B cell (primary cell): ENCODE results near the gene ERAS. TPM values are rescaled to one million over a fixed set of nuclear protein-coding genes. Genes with fewer than 3 reads are reported as not detected.

Experiments
- ATAC-seq: fragments of 200-7000 bp; cut with Tn5 transposase; one replicate; pipeline ENCODE4 v1.10.0; 2021; ENCODE audit warnings: low read depth, mild to moderate bottlenecking, moderate number of reproducible peaks, moderate library complexity
- CTCF ChIA-PET: fragments of 350-600 bp; sonication (Branson Sonifier 250); formaldehyde crosslinking; loops from one replicate; lab custom pipeline; 2021; ENCODE audit warnings: antibody characterized with exemption, inconsistent platforms; lab: Charles Lee
- POLR2A ChIA-PET: fragments of 350-600 bp; sonication (Branson Sonifier 250); formaldehyde crosslinking; loops from one replicate; lab custom pipeline; 2021; ENCODE audit warnings: antibody characterized with exemption; lab: Charles Lee
- DNase-seq: peaks from one replicate; pipeline ENCODE4 v3.0.0; 2013
- H2AFZ ChIP-seq: 2 replicates; pipeline ENCODE4 v1.6.1; 2012; ENCODE audit warnings: mild to moderate bottlenecking, low read depth, low read length; ENCODE audit not compliant: insufficient read depth, poor library complexity, severe bottlenecking
- H3K27ac ChIP-seq, 2 donors: 1 replicate in 1 of 2; 2 replicates in 1 of 2; pipeline ENCODE4 v1.5.1; 2012 to 2013; ENCODE audit warnings: low read length in 2 of 2, mild to moderate bottlenecking in 2 of 2, moderate library complexity in 1 of 2
- H3K27me3 ChIP-seq, 4 experiments: fragments of 200-600 bp in 1 of 4; sonication (generic) in 1 of 4; replicated peaks in 1 of 4; 1 replicate in 2 of 4; 2 replicates in 2 of 4; pipeline versions ENCODE4 v1.6.1 to v1.7.0; 2013 to 2016; ENCODE audit warnings: low read length in 3 of 4, mild to moderate bottlenecking in 2 of 4, mixed read lengths in 1 of 4, moderate library complexity in 1 of 4; ENCODE audit not compliant: insufficient read depth in 4 of 4, control insufficient read depth in 3 of 4; ENCODE audit errors: control extremely low read depth in 1 of 4
- H3K36me3 ChIP-seq, 2 experiments: replicated peaks in 1 of 2; 1 replicate in 1 of 2; 2 replicates in 1 of 2; pipeline versions ENCODE4 v1.6.1 to v1.7.1; 2013; ENCODE audit warnings: low read length in 1 of 2; ENCODE audit not compliant: insufficient read depth in 2 of 2, control insufficient read depth in 1 of 2; ENCODE audit errors: control extremely low read depth in 1 of 2, extremely low read depth in 1 of 2
- H3K4me1 ChIP-seq, 2 donors: fragments of 200-600 bp in 1 of 2; sonication (generic) in 1 of 2; 1 replicate in 1 of 2; 2 replicates in 1 of 2; pipeline versions ENCODE4 v1.5.1 to v1.6.1; 2013 to 2017; ENCODE audit warnings: low read length in 2 of 2; ENCODE audit not compliant: control insufficient read depth in 2 of 2, insufficient read depth in 2 of 2
- H3K4me2 ChIP-seq: replicated peaks from 2 replicates; pipeline ENCODE3; 2012; ENCODE audit warnings: mild to moderate bottlenecking, low read depth, low read length; ENCODE audit not compliant: poor library complexity, severe bottlenecking
- H3K4me3 ChIP-seq, 5 experiments: fragments of 200-600 bp in 1 of 5; sonication (generic) in 1 of 5; 1 replicate in 3 of 5; 2 replicates in 2 of 5; pipeline versions ENCODE4 v1.5.1 to v1.7.0; 2011 to 2016; ENCODE audit warnings: low read length in 4 of 5, mild to moderate bottlenecking in 4 of 5, low read depth in 2 of 5, control low read depth in 1 of 5, moderate library complexity in 1 of 5; ENCODE audit not compliant: insufficient read depth in 1 of 5; ENCODE audit errors: control extremely low read depth in 1 of 5, extremely low read depth in 1 of 5
- H3K79me2 ChIP-seq: fragments of 200-600 bp; sonication (generic); one replicate; pipeline ENCODE4 v1.6.0; 2016; ENCODE audit warnings: low read length; ENCODE audit not compliant: control insufficient read depth, insufficient read depth
- H3K9ac ChIP-seq: fragments of 200-600 bp; sonication (generic); 2 replicates; pipeline ENCODE4 v1.6.1; 2017; ENCODE audit warnings: mild to moderate bottlenecking, low read length, moderate library complexity
- H3K9me3 ChIP-seq, 3 donors: one replicate each; pipeline versions ENCODE4 v1.6.1 to v1.7.1; 2013; ENCODE audit warnings: low read length in 2 of 3; ENCODE audit not compliant: control insufficient read depth in 2 of 3, insufficient read depth in 1 of 3; ENCODE audit errors: control extremely low read depth in 1 of 3
- H4K20me1 ChIP-seq: 2 replicates; pipeline ENCODE4 v1.6.0; 2012; ENCODE audit warnings: mild to moderate bottlenecking, low read length; ENCODE audit not compliant: insufficient read depth, control insufficient read depth, poor library complexity, severe bottlenecking
- H3K27ac Mint-ChIP-seq: one replicate; pipeline ENCODE4 v1.8.0; 2021; ENCODE audit warnings: mixed read lengths
- H3K27me3 Mint-ChIP-seq: one replicate; pipeline ENCODE4 v1.8.0; 2021; ENCODE audit warnings: mixed read lengths
- H3K4me1 Mint-ChIP-seq: one replicate; pipeline ENCODE4 v1.8.0; 2021; ENCODE audit warnings: mixed read lengths
- H3K4me3 Mint-ChIP-seq: one replicate; pipeline ENCODE4 v1.8.0; 2021; ENCODE audit warnings: mixed read lengths
- H3K9me3 Mint-ChIP-seq: one replicate; pipeline ENCODE4 v1.8.0; 2022; ENCODE audit warnings: mixed read lengths; ENCODE audit not compliant: insufficient read depth
- CTCF ChIP-seq: fragments of 200-600 bp; IDR thresholded peaks from one replicate; pipeline ENCODE4 v1.8.0; 2022; ENCODE audit warnings: antibody characterized with exemption, mild to moderate bottlenecking
- EZH2 ChIP-seq: IDR thresholded peaks from 2 replicates; pipeline ENCODE4 v1.6.1; 2012; ENCODE audit warnings: borderline replicate concordance, low read depth, mild to moderate bottlenecking, moderate library complexity, low read length; ENCODE audit not compliant: insufficient read depth, poor library complexity, severe bottlenecking
- WGBS: methylation state at CpG from one replicate; pipeline ENCODE4 v1.1.5; 2013; ENCODE audit warnings: missing lambda C conversion rate; ENCODE audit not compliant: insufficient coverage; 5-methylcytosine and 5-hydroxymethylcytosine counted together
- intact Hi-C: fragments of 100-400 bp; cut with micrococcal nuclease; formaldehyde crosslinking; loops from one replicate; pipeline ENCODE4 v1.10.0; 2022
- polyA plus RNA-seq: library from polyadenylated mRNA; depleted of rRNA; stranded (reverse); fragments of >200 nt; gene quantifications from 2 replicates; pipeline ENCODE4 v1.2.3, GENCODE V29; 2012
- total RNA-seq, 2 donors: library from RNA; stranded (reverse); fragments of 120-200 nt in 1 of 2; gene quantifications; 1 replicate in 1 of 2; 2 replicates in 1 of 2; pipeline versions ENCODE4 v1.2.3 to v1.2.4, GENCODE V29; 2013 to 2022

Gene ERAS
- total and polyA plus RNA-seq, 2 donors (not counting 1 experiment from before 2014, with no cell fraction given): 0.09 TPM; not detected in 1

GRCh38 chrX:48784726-48785125 lies 41.6 kb upstream of the ERAS start:
- H3K27ac ChIP-seq: no peak overlapping the region
- TF ChIP-seq CTCF (no peak), EZH2 (no peak)
- Mint-ChIP-seq H3K4me1 (no peaks in the 10 kb centered on the region), H3K27ac (no peak overlapping the region), H3K4me3 (no peak overlapping the region), H3K9me3 (no peaks in the 10 kb centered on the region), H3K27me3 (peaks cover 12% of the 10 kb centered on the region)
- H3K36me3 ChIP-seq: no peaks in the 10 kb centered on the region
- no peak for DNase-seq
- H3K4me3 ChIP-seq: no peak overlapping the region
- CTCF ChIA-PET: interaction anchor here (1.4 kb wide), 1 partner anchor 9 kb away, joined by 3 read pairs; no protein-coding TSS in a partner anchor
- no peak overlapping the region for H2AFZ ChIP-seq
- H3K27me3 ChIP-seq: no peaks in the 10 kb centered on the region
- WGBS: no CpG with 5 or more reads among the region's 3 CpGs
- H3K4me2 ChIP-seq: no peak overlapping the region
- no peaks in the 10 kb centered on the region for H3K9me3 ChIP-seq
- no peak overlapping the region for H3K9ac ChIP-seq
- ATAC-seq: no peak
- H3K79me2 ChIP-seq: no peaks in the 10 kb centered on the region
- no peaks in the 10 kb centered on the region for H3K4me1 ChIP-seq
- no peaks in the 10 kb centered on the region for H4K20me1 ChIP-seq
- POLR2A ChIA-PET: no interaction called here
- intact Hi-C loops: no loop called here

- no peak for DNase-seq
- no peak for ATAC-seq
- H3K27me3 ChIP-seq: no peaks in the 10 kb centered on the region
- H3K4me2 ChIP-seq: no peak overlapping the region
- H3K27ac ChIP-seq: no peak overlapping the region
- H4K20me1 ChIP-seq: no peaks in the 10 kb centered on the region
- H3K36me3 ChIP-seq: no peaks in the 10 kb centered on the region
- no peak overlapping the region for H2AFZ ChIP-seq
- H3K9me3 ChIP-seq: no peaks in the 10 kb centered on the region
- CTCF ChIA-PET: interaction anchor here (1.4 kb wide), 1 partner anchor 9 kb away, joined by 3 read pairs; no protein-coding TSS in a partner anchor
- Mint-ChIP-seq H3K27ac (no peak overlapping the region), H3K27me3 (peaks cover 12% of the 10 kb centered on the region), H3K9me3 (no peaks in the 10 kb centered on the region), H3K4me3 (no peak overlapping the region), H3K4me1 (no peaks in the 10 kb centered on the region)
- TF ChIP-seq EZH2 (no peak), CTCF (no peak)
- no peaks in the 10 kb centered on the region for H3K79me2 ChIP-seq
- H3K4me3 ChIP-seq: no peak overlapping the region
- POLR2A ChIA-PET: no interaction called here
- no peaks in the 10 kb centered on the region for H3K4me1 ChIP-seq
- no CpG with 5 or more reads among the region's 1 CpG for WGBS
- no peak overlapping the region for H3K9ac ChIP-seq
- intact Hi-C loops: no loop called here
Measured at GRCh38 chrX:48785186-48785539, 41.1 kb upstream of the ERAS start.
